HUES6 (cell line): Measurements from ENCODE around the gene CYP4B1.
"Not testable (repeated sequence)": the region's sequence is repeated elsewhere in the genome, so short reads cannot be mapped to it uniquely, and the experiment has no call there.

Experiments
- H3K27ac ChIP-seq: 2 replicates; pipeline ENCODE4 v1.7.0; 2013; ENCODE audit warnings: low read depth, mild to moderate bottlenecking, low read length, inconsistent platforms
- H3K27me3 ChIP-seq: 2 replicates; pipeline ENCODE4 v1.6.1; 2013; ENCODE audit warnings: low read length; ENCODE audit not compliant: control insufficient read depth, insufficient read depth
- H3K36me3 ChIP-seq: 2 replicates; pipeline ENCODE4 v1.6.1; 2013; ENCODE audit warnings: low read length; ENCODE audit not compliant: control insufficient read depth, insufficient read depth
- H3K4me1 ChIP-seq: 2 replicates; pipeline ENCODE4 v1.6.1; 2013; ENCODE audit warnings: low read length; ENCODE audit not compliant: control insufficient read depth, insufficient read depth
- H3K4me3 ChIP-seq: 2 replicates; pipeline ENCODE4 v1.5.1; 2013; ENCODE audit warnings: low read depth, low read length
- H3K9ac ChIP-seq: one replicate; pipeline ENCODE4 v1.6.1; 2013; ENCODE audit warnings: mild to moderate bottlenecking, low read length
- H3K9me3 ChIP-seq: 2 replicates; pipeline ENCODE4 v1.6.1; 2013; ENCODE audit warnings: low read depth, low read length; ENCODE audit not compliant: control insufficient read depth, insufficient read depth

Gene CYP4B1

GRCh38 chr1:46857660-46858065 lies 58.8 kb downstream of the CYP4B1 start:
- H3K27ac ChIP-seq, H3K9me3 ChIP-seq, H3K4me3 ChIP-seq, H3K4me1 ChIP-seq, H3K27me3 ChIP-seq, H3K9ac ChIP-seq, H3K36me3 ChIP-seq: not testable (repeated sequence)

- no peaks in the 10 kb centered on the region for H3K27me3 ChIP-seq
- peaks cover 6% of the 10 kb centered on the region; the same call in 1 of the 2 replicates for H3K4me1 ChIP-seq
- H3K9ac ChIP-seq = no peak overlapping the region
- H3K4me3 ChIP-seq = no peak overlapping the region
- no peaks in the 10 kb centered on the region for H3K36me3 ChIP-seq
- no peak overlapping the region for H3K27ac ChIP-seq
- no peaks in the 10 kb centered on the region for H3K9me3 ChIP-seq
These were observed 63.5 kb downstream of the CYP4B1 start for GRCh38 chr1:46862348-46862747.
